Heart left ventricle (tissue), 16 donors: ENCODE measurements around the gene CALCOCO1. TPM values are rescaled to one million over a fixed set of nuclear protein-coding genes. Genes with fewer than 3 reads are reported as not detected.

ENCODE experiments used
- ATAC-seq, 4 donors: fragments of 200-7000 bp; cut with Tn5 transposase; one replicate each; pipeline ENCODE4 v1.9.1; 2020 to 2022; ENCODE audit warnings: moderate library complexity in 4 of 4, mild to moderate bottlenecking in 3 of 4, moderate number of reproducible peaks in 1 of 4
- DNase-seq, 5 donors: peaks; one replicate each; pipeline ENCODE4 v3.0.0-alpha.2; 2020
- H3K27ac ChIP-seq, 12 donors: fragments of 200-600 bp; sonication (generic) in 4 of 12; one replicate each; pipeline versions ENCODE4 v1.5.0 to v1.8.0; 2016 to 2022; ENCODE audit warnings: mild to moderate bottlenecking in 2 of 12
- H3K27me3 ChIP-seq, 9 donors: fragments of 200-600 bp; sonication (generic) in 2 of 9; one replicate each; pipeline versions ENCODE4 v1.5.1 to v1.8.0; 2016 to 2022; ENCODE audit warnings: mild to moderate bottlenecking in 3 of 9
- H3K36me3 ChIP-seq, 9 donors: fragments of 200-600 bp; sonication (generic) in 2 of 9; one replicate each; pipeline versions ENCODE4 v1.5.0 to v1.8.0; 2018 to 2022; ENCODE audit warnings: mild to moderate bottlenecking in 2 of 9
- H3K4me1 ChIP-seq, 12 donors: fragments of 200-600 bp; sonication (generic) in 4 of 12; one replicate each; pipeline versions ENCODE4 v1.5.0 to v1.8.0; 2016 to 2022; ENCODE audit warnings: mild to moderate bottlenecking in 3 of 12
- H3K4me3 ChIP-seq, 12 donors: fragments of 200-600 bp; sonication (generic) in 4 of 12; one replicate each; pipeline versions ENCODE4 v1.5.0 to v1.8.0; 2017 to 2022; ENCODE audit warnings: mild to moderate bottlenecking in 9 of 12, moderate library complexity in 4 of 12
- H3K9me3 ChIP-seq, 12 donors: fragments of 200-600 bp; sonication (generic) in 4 of 12; one replicate each; pipeline versions ENCODE4 v1.5.0 to v1.8.0; 2016 to 2022; ENCODE audit warnings: mild to moderate bottlenecking in 1 of 12
- POLR2A ChIP-seq, 2 donors: fragments of 450-650 bp; IDR thresholded peaks; one replicate each; pipeline ENCODE4 v1.6.1; 2017; ENCODE audit warnings: antibody characterized with exemption in 2 of 2, mild to moderate bottlenecking in 2 of 2, moderate library complexity in 2 of 2
- WGBS, 4 donors: extraction: QIAGEN DNeasy Blood & Tissue Kit in 2 of 4; methylation state at CpG; one replicate each; pipeline versions ENCODE4 v1.1.5 to v1.1.7; 2013 to 2018; 5-methylcytosine and 5-hydroxymethylcytosine counted together
- intact Hi-C, 10 donors: fragments of 100-400 bp; cut with DNase I; formaldehyde crosslinking; loops; one replicate each; pipeline versions ENCODE4 v1.11.1 to v1.14.2; 2022
- polyA plus RNA-seq, 2 donors: library from polyadenylated mRNA; stranded (reverse); fragments of 200-250 nt; gene quantifications; one replicate each; pipeline ENCODE4 v1.2.3, GENCODE V29; 2013
- total RNA-seq, 9 donors: library from RNA; depleted of rRNA in 2 of 9; stranded (reverse); fragments of >200 nt in 2 of 9; fragmentation: NEBNext Ultra II Directional in 3 of 9; extraction: Animal tissue kit (Norgen Biotek cat#: 25700) in 3 of 9; gene quantifications; one replicate each; pipeline versions ENCODE4 v1.1.0 to v1.2.4, GENCODE V29; 2016 to 2023
- TF ChIP-seq, protein P1 (sequence below), 12 donors: fragments of 200-600 bp; sonication (generic) in 4 of 12; IDR thresholded peaks; one replicate each; pipeline versions ENCODE4 v1.5.0 to v1.8.0; 2018 to 2022; ENCODE audit warnings: antibody characterized with exemption in 12 of 12, mild to moderate bottlenecking in 5 of 12
- donor health status: ischemic (EF 13 %, LVEDD 7.1; RV severe dilation, severe dysfunction).
- donor health status: healthy with polysubstance abuse.
- donor health status: DM: no; HTN: yes; CAD: no.
- donor health status: DM: no; HTN: no; CAD: no.
- donor health status: ischemic (EF 25% LVEDD 6.9; RV normal size, moderate dysfunction).
- donor health status: ischemic (EF 25% LVEDD 5.7; RV mildly dilated, moderate dysfunction).
- donor health status: healthy.
- donor health status: DM: yes; HTN: yes; CAD: no.
- donor health status: ischemic (EF 35%, LVEDD 5.7; RV mildly dilated, moderate dysfunction).
- donor health status: nonischemic (EF 11% LVEDD 7.7; RV severe dilation, severe dysfunction).
- donor health status: DM: yes; HTN: yes; CAD: no.
- donor health status: PGD.
- donor health status: ischemic (EF 29% LVEDD 5.4; RV normal size, mild dysfunction).
- donor health status: nonischemic (EF 23%, LVEDD 6.1; RV moderate dilation, normal function).

CALCOCO1 gene
- total and polyA plus RNA-seq, 11 donors = 86.7 to 352 (median 197) TPM

- no peak for ATAC-seq
- Histone ChIP-seq H3K4me3 (no peak overlapping the region), H3K27ac (no peak overlapping the region), H3K36me3 (no peaks in the 10 kb centered on the region), H3K27me3 (peaks cover 0 to 61% (median 3%) of the 10 kb centered on the region in 9 donors), H3K9me3 (no peaks in the 10 kb centered on the region), H3K4me1 (peaks cover 0 to 21% (median 4%) of the 10 kb centered on the region in 12 donors)
- intact Hi-C loops = loop anchor here in 2 of 10 donors (10.0 kb wide), 2 partner anchors 437 to 447 kb away; no protein-coding TSS in a partner anchor
- TF ChIP-seq, protein P1, sequence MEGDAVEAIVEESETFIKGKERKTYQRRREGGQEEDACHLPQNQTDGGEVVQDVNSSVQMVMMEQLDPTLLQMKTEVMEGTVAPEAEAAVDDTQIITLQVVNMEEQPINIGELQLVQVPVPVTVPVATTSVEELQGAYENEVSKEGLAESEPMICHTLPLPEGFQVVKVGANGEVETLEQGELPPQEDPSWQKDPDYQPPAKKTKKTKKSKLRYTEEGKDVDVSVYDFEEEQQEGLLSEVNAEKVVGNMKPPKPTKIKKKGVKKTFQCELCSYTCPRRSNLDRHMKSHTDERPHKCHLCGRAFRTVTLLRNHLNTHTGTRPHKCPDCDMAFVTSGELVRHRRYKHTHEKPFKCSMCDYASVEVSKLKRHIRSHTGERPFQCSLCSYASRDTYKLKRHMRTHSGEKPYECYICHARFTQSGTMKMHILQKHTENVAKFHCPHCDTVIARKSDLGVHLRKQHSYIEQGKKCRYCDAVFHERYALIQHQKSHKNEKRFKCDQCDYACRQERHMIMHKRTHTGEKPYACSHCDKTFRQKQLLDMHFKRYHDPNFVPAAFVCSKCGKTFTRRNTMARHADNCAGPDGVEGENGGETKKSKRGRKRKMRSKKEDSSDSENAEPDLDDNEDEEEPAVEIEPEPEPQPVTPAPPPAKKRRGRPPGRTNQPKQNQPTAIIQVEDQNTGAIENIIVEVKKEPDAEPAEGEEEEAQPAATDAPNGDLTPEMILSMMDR (IDR thresholded peaks at IDR 0.05) = no peak
- 64 to 69% (median 66%) methylated on average over 7 of the region's 7 CpGs for WGBS, 4 donors
- DNase-seq = no peak
Measured at GRCh38 chr12:53758081-53758729, 31.0 kb upstream of the CALCOCO1 start.

- peak; percentile 25 to 58 (median 51) for ATAC-seq
- intact Hi-C loops = loop anchor here in 2 of 10 donors (10.0 kb wide), 2 partner anchors 438 to 448 kb away; no protein-coding TSS in a partner anchor
- 7 to 18% (median 11%) methylated on average over 7 to 17 of the region's 17 CpGs for WGBS, 4 donors
- peak; percentile 62 to 86 (median 79) for DNase-seq
- Histone ChIP-seq H3K27ac (no peak overlapping the region), H3K4me1 (peaks cover 0 to 21% (median 4%) of the 10 kb centered on the region in 12 donors), H3K9me3 (no peaks in the 10 kb centered on the region), H3K36me3 (no peaks in the 10 kb centered on the region), H3K27me3 (peaks cover 0 to 58% (median 5%) of the 10 kb centered on the region in 9 donors), H3K4me3 (peak overlapping the region in 5 of 12 donors; percentile 5 to 27 (median 26))
- TF ChIP-seq, protein P1 (IDR thresholded peaks at IDR 0.05) = peak; percentile 80 to 94 (median 88)
- TF ChIP-seq POLR2A (IDR thresholded peaks at IDR 0.05) = no peak
Measured at GRCh38 chr12:53757101-53757770, 30.0 kb upstream of the CALCOCO1 start.

- no peaks in the 10 kb centered on the region for H3K36me3 ChIP-seq
- no peak overlapping the region for H3K27ac ChIP-seq
- H3K9me3 ChIP-seq = no peaks in the 10 kb centered on the region
- ATAC-seq = no peak
- TF ChIP-seq POLR2A (IDR thresholded peaks at IDR 0.05) = no peak
- TF ChIP-seq, protein P1 (IDR thresholded peaks at IDR 0.05) = no peak
- no peak for DNase-seq
- peaks cover 0 to 58% (median 13%) of the 10 kb centered on the region in 9 donors for H3K27me3 ChIP-seq
- H3K4me1 ChIP-seq = peaks cover 0 to 25% (median 10%) of the 10 kb centered on the region in 12 donors
- 78 to 86% (median 82%) methylated on average over 5 of the region's 5 CpGs for WGBS, 4 donors
- H3K4me3 ChIP-seq = peak overlapping the region in 5 of 12 donors; percentile 5 to 27 (median 26)
- intact Hi-C loops = loop anchor here in 2 of 10 donors (10.0 kb wide), 2 partner anchors 438 to 448 kb away; no protein-coding TSS in a partner anchor
Measured at GRCh38 chr12:53756300-53757100, 29.2 kb upstream of the CALCOCO1 start.
